ENCODE measurements around the gene ZNF541.

- TF ChIP-seq, protein P1, sequence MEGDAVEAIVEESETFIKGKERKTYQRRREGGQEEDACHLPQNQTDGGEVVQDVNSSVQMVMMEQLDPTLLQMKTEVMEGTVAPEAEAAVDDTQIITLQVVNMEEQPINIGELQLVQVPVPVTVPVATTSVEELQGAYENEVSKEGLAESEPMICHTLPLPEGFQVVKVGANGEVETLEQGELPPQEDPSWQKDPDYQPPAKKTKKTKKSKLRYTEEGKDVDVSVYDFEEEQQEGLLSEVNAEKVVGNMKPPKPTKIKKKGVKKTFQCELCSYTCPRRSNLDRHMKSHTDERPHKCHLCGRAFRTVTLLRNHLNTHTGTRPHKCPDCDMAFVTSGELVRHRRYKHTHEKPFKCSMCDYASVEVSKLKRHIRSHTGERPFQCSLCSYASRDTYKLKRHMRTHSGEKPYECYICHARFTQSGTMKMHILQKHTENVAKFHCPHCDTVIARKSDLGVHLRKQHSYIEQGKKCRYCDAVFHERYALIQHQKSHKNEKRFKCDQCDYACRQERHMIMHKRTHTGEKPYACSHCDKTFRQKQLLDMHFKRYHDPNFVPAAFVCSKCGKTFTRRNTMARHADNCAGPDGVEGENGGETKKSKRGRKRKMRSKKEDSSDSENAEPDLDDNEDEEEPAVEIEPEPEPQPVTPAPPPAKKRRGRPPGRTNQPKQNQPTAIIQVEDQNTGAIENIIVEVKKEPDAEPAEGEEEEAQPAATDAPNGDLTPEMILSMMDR (conservative IDR thresholded peaks at IDR 0.05; ENCODE audit: low read depth in 2 of 2): no peak
- TF ChIP-seq EZH2 (IDR thresholded peaks at IDR 0.05; ENCODE audit: low read depth, unreplicated experiment): no peak
- TF ChIP-seq POLR2AphosphoS5 (IDR thresholded peaks at IDR 0.05; ENCODE audit: low read depth): no peak
- TF ChIP-seq ZNF331 (CRISPR knock-in tag; IDR thresholded peaks at IDR 0.05; ENCODE audit: low read depth): no peak
- no peak for TF ChIP-seq JUNB (IDR thresholded peaks at IDR 0.05; ENCODE audit: unreplicated experiment)
Measured at GRCh38 chr19:47593860-47594259, 20.9 kb upstream of the ZNF541 start.

All from GM23338 (cell line).